ENCODE measurements around the gene GUCY1B1.
A peak's percentile ranks its signal among the peaks of the same experiment; 100 is the strongest.

GUCY1B1 gene

GRCh38 chr4:155800685-155801343, 42.0 kb downstream of the GUCY1B1 start:
- no peaks in the 10 kb centered on the region for H3K27me3 Mint-ChIP-seq
- DNase-seq (no peak), ATAC-seq (no peak)
- no peak overlapping the region for H3K4me3 Mint-ChIP-seq
- no peak overlapping the region for H3K27ac Mint-ChIP-seq
- H3K4me1 Mint-ChIP-seq, result peaks cover 4% of the 10 kb centered on the region
- no peaks in the 10 kb centered on the region for H3K9me3 Mint-ChIP-seq
- no peaks in the 10 kb centered on the region for H3K36me3 Mint-ChIP-seq (ENCODE audit: low read depth)

GRCh38 chr4:155802190-155802959, 43.6 kb downstream of the GUCY1B1 start:
- DNase-seq, result no peak
- Mint-ChIP-seq H3K4me3 (no peak overlapping the region), H3K4me1 (peaks cover 4% of the 10 kb centered on the region), H3K9me3 (no peaks in the 10 kb centered on the region), H3K27ac (no peak overlapping the region), H3K36me3 (ENCODE audit: low read depth) (no peaks in the 10 kb centered on the region), H3K27me3 (no peaks in the 10 kb centered on the region)
- no peak for ATAC-seq

- no peak for DNase-seq
- Mint-ChIP-seq H3K4me3 (no peak overlapping the region), H3K4me1 (no peaks in the 10 kb centered on the region), H3K27ac (no peak overlapping the region), H3K9me3 (no peaks in the 10 kb centered on the region), H3K36me3 (ENCODE audit: low read depth) (no peaks in the 10 kb centered on the region), H3K27me3 (no peaks in the 10 kb centered on the region)
- no peak for ATAC-seq
Observed at GRCh38 chr4:155805016-155805415, 46.2 kb downstream of the GUCY1B1 start.

GRCh38 chr4:155807021-155807420, 48.2 kb downstream of the GUCY1B1 start:
- Mint-ChIP-seq H3K4me3 (no peak overlapping the region), H3K27ac (no peak overlapping the region), H3K36me3 (ENCODE audit: low read depth) (no peaks in the 10 kb centered on the region), H3K4me1 (no peaks in the 10 kb centered on the region), H3K27me3 (no peaks in the 10 kb centered on the region), H3K9me3 (no peaks in the 10 kb centered on the region)
- DNase-seq (no peak), ATAC-seq (no peak)

- H3K4me1 Mint-ChIP-seq, result no peaks in the 10 kb centered on the region
- H3K27me3 Mint-ChIP-seq, result peaks cover 1% of the 10 kb centered on the region
- H3K9me3 Mint-ChIP-seq, result no peaks in the 10 kb centered on the region
- DNase-seq, result peak; percentile 7
- no peak overlapping the region for H3K27ac Mint-ChIP-seq
- ATAC-seq, result peak; percentile 69
- no peak overlapping the region for H3K4me3 Mint-ChIP-seq
- no peaks in the 10 kb centered on the region for H3K36me3 Mint-ChIP-seq (ENCODE audit: low read depth)
Observed at GRCh38 chr4:155809835-155810234, 51.0 kb downstream of the GUCY1B1 start.

GRCh38 chr4:155811083-155811482, 52.3 kb downstream of the GUCY1B1 start:
- Mint-ChIP-seq H3K9me3 (no peaks in the 10 kb centered on the region), H3K4me1 (no peaks in the 10 kb centered on the region), H3K27ac (no peak overlapping the region), H3K36me3 (ENCODE audit: low read depth) (no peaks in the 10 kb centered on the region), H3K4me3 (no peak overlapping the region), H3K27me3 (peaks cover 1% of the 10 kb centered on the region)
- ATAC-seq (no peak), DNase-seq (no peak)

GRCh38 chr4:155818639-155819038, 59.8 kb downstream of the GUCY1B1 start:
- H3K9me3 Mint-ChIP-seq, result no peaks in the 10 kb centered on the region
- ATAC-seq (no peak), DNase-seq (no peak)
- peaks cover 10% of the 10 kb centered on the region for H3K27me3 Mint-ChIP-seq
- H3K36me3 Mint-ChIP-seq (ENCODE audit: low read depth), result no peaks in the 10 kb centered on the region
- H3K4me3 Mint-ChIP-seq, result no peak overlapping the region
- no peak overlapping the region for H3K27ac Mint-ChIP-seq
- H3K4me1 Mint-ChIP-seq, result no peaks in the 10 kb centered on the region

GRCh38 chr4:155819066-155819465, 60.2 kb downstream of the GUCY1B1 start:
- peaks cover 10% of the 10 kb centered on the region for H3K27me3 Mint-ChIP-seq
- no peaks in the 10 kb centered on the region for H3K4me1 Mint-ChIP-seq
- DNase-seq (no peak), ATAC-seq (no peak)
- H3K36me3 Mint-ChIP-seq (ENCODE audit: low read depth), result no peaks in the 10 kb centered on the region
- H3K27ac Mint-ChIP-seq, result no peak overlapping the region
- H3K4me3 Mint-ChIP-seq, result no peak overlapping the region
- no peaks in the 10 kb centered on the region for H3K9me3 Mint-ChIP-seq

GRCh38 chr4:155820887-155821518, 62.2 kb downstream of the GUCY1B1 start:
- Mint-ChIP-seq H3K27ac (no peak overlapping the region), H3K4me1 (no peaks in the 10 kb centered on the region), H3K36me3 (ENCODE audit: low read depth) (no peaks in the 10 kb centered on the region), H3K4me3 (no peak overlapping the region), H3K9me3 (no peaks in the 10 kb centered on the region), H3K27me3 (peaks cover 10% of the 10 kb centered on the region)
- ATAC-seq (no peak), DNase-seq (no peak)

GRCh38 chr4:155822572-155822971, 63.8 kb downstream of the GUCY1B1 start:
- no peak for ATAC-seq
- Mint-ChIP-seq H3K27me3 (peaks cover 12% of the 10 kb centered on the region), H3K36me3 (ENCODE audit: low read depth) (no peaks in the 10 kb centered on the region), H3K4me3 (no peak overlapping the region), H3K9me3 (no peaks in the 10 kb centered on the region), H3K27ac (no peak overlapping the region), H3K4me1 (no peaks in the 10 kb centered on the region)
- DNase-seq, result no peak

- H3K4me3 Mint-ChIP-seq, result no peak overlapping the region
- no peak for DNase-seq
- H3K4me1 Mint-ChIP-seq, result no peaks in the 10 kb centered on the region
- no peaks in the 10 kb centered on the region for H3K36me3 Mint-ChIP-seq (ENCODE audit: low read depth)
- H3K9me3 Mint-ChIP-seq, result no peaks in the 10 kb centered on the region
- H3K27me3 Mint-ChIP-seq, result peaks cover 2% of the 10 kb centered on the region
- no peak for ATAC-seq
- H3K27ac Mint-ChIP-seq, result no peak overlapping the region
Observed at GRCh38 chr4:155828628-155829027, 69.8 kb downstream of the GUCY1B1 start.

- ATAC-seq (no peak), DNase-seq (no peak)
- Mint-ChIP-seq H3K27ac (no peak overlapping the region), H3K36me3 (ENCODE audit: low read depth) (no peaks in the 10 kb centered on the region), H3K4me3 (no peak overlapping the region), H3K27me3 (peaks cover 2% of the 10 kb centered on the region), H3K4me1 (no peaks in the 10 kb centered on the region), H3K9me3 (no peaks in the 10 kb centered on the region)
Observed at GRCh38 chr4:155832664-155833063, 73.8 kb downstream of the GUCY1B1 start.

GRCh38 chr4:155837203-155837796, 78.5 kb downstream of the GUCY1B1 start:
- H3K27ac Mint-ChIP-seq, result no peak overlapping the region
- H3K9me3 Mint-ChIP-seq, result no peaks in the 10 kb centered on the region
- H3K4me1 Mint-ChIP-seq, result no peaks in the 10 kb centered on the region
- no peaks in the 10 kb centered on the region for H3K36me3 Mint-ChIP-seq (ENCODE audit: low read depth)
- H3K4me3 Mint-ChIP-seq, result no peak overlapping the region
- DNase-seq (no peak), ATAC-seq (no peak)
- peaks cover 4% of the 10 kb centered on the region for H3K27me3 Mint-ChIP-seq

GRCh38 chr4:155842080-155842479, 83.3 kb downstream of the GUCY1B1 start:
- H3K9me3 Mint-ChIP-seq, result no peaks in the 10 kb centered on the region
- no peak for ATAC-seq
- peaks cover 8% of the 10 kb centered on the region for H3K27me3 Mint-ChIP-seq
- no peaks in the 10 kb centered on the region for H3K4me1 Mint-ChIP-seq
- DNase-seq, result no peak
- no peaks in the 10 kb centered on the region for H3K36me3 Mint-ChIP-seq (ENCODE audit: low read depth)
- H3K4me3 Mint-ChIP-seq, result no peak overlapping the region
- H3K27ac Mint-ChIP-seq, result no peak overlapping the region

GRCh38 chr4:155846929-155847328, 88.1 kb downstream of the GUCY1B1 start:
- Mint-ChIP-seq H3K27ac (no peak overlapping the region), H3K27me3 (peaks cover 4% of the 10 kb centered on the region), H3K9me3 (peaks cover 5% of the 10 kb centered on the region), H3K36me3 (ENCODE audit: low read depth) (no peaks in the 10 kb centered on the region), H3K4me1 (no peaks in the 10 kb centered on the region), H3K4me3 (no peak overlapping the region)
- ATAC-seq (no peak), DNase-seq (no peak)
